Measurements from ENCODE around the gene GRID1.

- TF ChIP-seq ZNF274 (IDR thresholded peaks at IDR 0.05; ENCODE audit: low read depth, low read length) (no peak), SUZ12 (IDR thresholded peaks at IDR 0.05; ENCODE audit: extremely low read depth, insufficient read depth, insufficient read length) (no peak)
These were observed 232 bp upstream of the GRID1 start for GRCh38 chr10:86366902-86367151.
